GM23248 (cell line): Measurements from ENCODE around the gene ZNF668.

Experiments used
- EZH2 ChIP-seq: fragments of 200-600 bp; sonication (generic); IDR thresholded peaks from 2 replicates; pipeline ENCODE4 v1.6.1; 2018; ENCODE audit warnings: antibody characterized with exemption, mild to moderate bottlenecking; ENCODE audit not compliant: insufficient read depth, poor library complexity, severe bottlenecking
- EZH2phosphoT487 ChIP-seq: fragments of 200-600 bp; sonication (generic); IDR thresholded peaks from 2 replicates; pipeline ENCODE4 v1.6.1; 2018; ENCODE audit warnings: antibody characterized with exemption, moderate library complexity, mild to moderate bottlenecking, low read depth; ENCODE audit not compliant: insufficient read depth

GRCh38 chr16:31038993-31039392 is 35.0 kb downstream of the ZNF668 start:
- no peak for TF ChIP-seq EZH2phosphoT487
- TF ChIP-seq EZH2 = no peak
